ENCODE results near the gene PROX1.

DNA sequence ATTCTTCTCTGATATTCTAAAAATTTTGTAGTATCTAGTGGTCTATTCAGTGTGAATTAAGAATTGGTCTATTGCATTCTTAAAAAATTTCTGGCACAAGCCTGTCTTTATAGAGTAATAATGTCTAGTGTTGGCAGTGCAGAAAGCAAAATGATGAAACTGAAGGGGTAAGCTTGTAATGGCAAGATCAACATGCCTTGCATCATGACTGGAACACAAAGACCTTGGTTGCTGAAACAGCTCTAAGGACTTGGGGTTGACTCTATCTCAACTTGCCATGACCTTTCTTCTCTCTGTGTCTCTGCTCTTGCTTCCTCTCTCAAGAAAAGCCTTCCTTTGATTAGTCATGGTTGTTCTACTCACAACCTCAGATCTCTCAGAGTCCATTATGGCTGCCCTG lies 46.8 kb upstream of the PROX1 start:
- TF ChIP-seq CTCF (conservative IDR thresholded peaks at IDR 0.05; ENCODE audit: low read depth, low read length) (no peak), RFX5 (IDR thresholded peaks at IDR 0.05; ENCODE audit: low read depth, low read length) (no peak), CEBPB (IDR thresholded peaks at IDR 0.05; ENCODE audit: low read depth, low read length) (no peak), MXI1 (IDR thresholded peaks at IDR 0.05; ENCODE audit: borderline replicate concordance, low read depth, low read length) (no peak), SMC3 (IDR thresholded peaks at IDR 0.05; ENCODE audit: low read depth, low read length) (no peak), CHD1 (IDR thresholded peaks at IDR 0.05; ENCODE audit: low read depth, low read length) (no peak), POLR2A (IDR thresholded peaks at IDR 0.05; ENCODE audit: low read depth, low read length) (no peak), RAD21 (IDR thresholded peaks at IDR 0.05; ENCODE audit: low read length) (no peak), MAFK (IDR thresholded peaks at IDR 0.05; ENCODE audit: low read depth, low read length) (no peak), FOS (IDR thresholded peaks at IDR 0.05; ENCODE audit: low read depth, low read length) (no peak), RCOR1 (IDR thresholded peaks at IDR 0.05; ENCODE audit: insufficient replicate concordance, low read length) (no peak)
- TF ChIP-seq, protein P1, sequence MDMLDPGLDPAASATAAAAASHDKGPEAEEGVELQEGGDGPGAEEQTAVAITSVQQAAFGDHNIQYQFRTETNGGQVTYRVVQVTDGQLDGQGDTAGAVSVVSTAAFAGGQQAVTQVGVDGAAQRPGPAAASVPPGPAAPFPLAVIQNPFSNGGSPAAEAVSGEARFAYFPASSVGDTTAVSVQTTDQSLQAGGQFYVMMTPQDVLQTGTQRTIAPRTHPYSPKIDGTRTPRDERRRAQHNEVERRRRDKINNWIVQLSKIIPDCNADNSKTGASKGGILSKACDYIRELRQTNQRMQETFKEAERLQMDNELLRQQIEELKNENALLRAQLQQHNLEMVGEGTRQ (IDR thresholded peaks at IDR 0.05; ENCODE audit: low read depth, low read length): no peak
- TF ChIP-seq, protein P2, sequence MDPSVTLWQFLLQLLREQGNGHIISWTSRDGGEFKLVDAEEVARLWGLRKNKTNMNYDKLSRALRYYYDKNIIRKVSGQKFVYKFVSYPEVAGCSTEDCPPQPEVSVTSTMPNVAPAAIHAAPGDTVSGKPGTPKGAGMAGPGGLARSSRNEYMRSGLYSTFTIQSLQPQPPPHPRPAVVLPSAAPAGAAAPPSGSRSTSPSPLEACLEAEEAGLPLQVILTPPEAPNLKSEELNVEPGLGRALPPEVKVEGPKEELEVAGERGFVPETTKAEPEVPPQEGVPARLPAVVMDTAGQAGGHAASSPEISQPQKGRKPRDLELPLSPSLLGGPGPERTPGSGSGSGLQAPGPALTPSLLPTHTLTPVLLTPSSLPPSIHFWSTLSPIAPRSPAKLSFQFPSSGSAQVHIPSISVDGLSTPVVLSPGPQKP (IDR thresholded peaks at IDR 0.05; ENCODE audit: borderline replicate concordance, low read depth, low read length): no peak

Measured in IMR-90 (cell line).